Measurements from ENCODE around the gene USP10. TPM values are rescaled to one million over a fixed set of nuclear protein-coding genes. Genes with fewer than 3 reads are reported as not detected.
"Not testable (repeated sequence)": the region's sequence is repeated elsewhere in the genome, so short reads cannot be mapped to it uniquely, and the experiment has no call there.

The USP10 gene
- total RNA-seq, 1 donor from 2014 or later: 107 TPM

GRCh38 chr16:84690088-84690819 is 9.5 kb upstream of the USP10 start:
- Histone ChIP-seq H3K79me2 (ENCODE audit: insufficient read depth, low read length) (no peaks in the 10 kb centered on the region), H2AFZ (ENCODE audit: low read depth, low read length) (no peak overlapping the region), H3K9ac (ENCODE audit: low read length) (peak overlapping the region; percentile 12), H3K4me2 (ENCODE audit: low read length) (no peak overlapping the region), H3K36me3 (ENCODE audit: insufficient read depth, low read length) (no peaks in the 10 kb centered on the region), H3K4me1 (ENCODE audit: insufficient read depth, low read length) (peaks cover 16% of the 10 kb centered on the region), H4K20me1 (ENCODE audit: insufficient read depth, low read length) (no peaks in the 10 kb centered on the region), H3K27me3 (ENCODE audit: insufficient read depth, low read length) (no peaks in the 10 kb centered on the region), H3K27ac (ENCODE audit: low read depth, low read length) (no peak overlapping the region), H3K9me3 (ENCODE audit: insufficient read depth, low read depth, low read length) (no peaks in the 10 kb centered on the region), H3K4me3 (ENCODE audit: insufficient read depth, low read depth, low read length) (no peak overlapping the region)
- H3K27ac Mint-ChIP-seq (ENCODE audit: unreplicated experiment): peak overlapping the region; percentile 2
- H3K27me3 Mint-ChIP-seq (ENCODE audit: low read depth, unreplicated experiment): no peaks in the 10 kb centered on the region
- H3K4me3 Mint-ChIP-seq (ENCODE audit: unreplicated experiment): no peak overlapping the region
- TF ChIP-seq CTCF (IDR thresholded peaks at IDR 0.05; ENCODE audit: insufficient read depth, low read depth, low read length): no peak
- TF ChIP-seq EZH2 (IDR thresholded peaks at IDR 0.05; ENCODE audit: insufficient read depth, low read length): no peak
- FAIRE-seq (no peak), DNase-seq (ENCODE audit: low read depth) (peak; percentile 44)
- no peaks in the 10 kb centered on the region for H3K9me3 Mint-ChIP-seq (ENCODE audit: unreplicated experiment)
- peaks cover 2% of the 10 kb centered on the region for H3K36me3 Mint-ChIP-seq (ENCODE audit: low read depth, unreplicated experiment)
- peaks cover 14% of the 10 kb centered on the region for H3K4me1 Mint-ChIP-seq (ENCODE audit: low read depth, unreplicated experiment)

- Histone ChIP-seq H3K36me3 (ENCODE audit: insufficient read depth, low read length) (no peaks in the 10 kb centered on the region), H3K4me2 (ENCODE audit: low read length) (no peak overlapping the region), H3K79me2 (ENCODE audit: insufficient read depth, low read length) (no peaks in the 10 kb centered on the region), H2AFZ (ENCODE audit: low read depth, low read length) (no peak overlapping the region), H4K20me1 (ENCODE audit: insufficient read depth, low read length) (no peaks in the 10 kb centered on the region), H3K4me3 (ENCODE audit: insufficient read depth, low read depth, low read length) (no peak overlapping the region), H3K9ac (ENCODE audit: low read length) (no peak overlapping the region), H3K9me3 (ENCODE audit: insufficient read depth, low read depth, low read length) (no peaks in the 10 kb centered on the region), H3K27ac (ENCODE audit: low read depth, low read length) (no peak overlapping the region), H3K4me1 (ENCODE audit: insufficient read depth, low read length) (peaks cover 16% of the 10 kb centered on the region), H3K27me3 (ENCODE audit: insufficient read depth, low read length) (no peaks in the 10 kb centered on the region)
- DNase-seq (ENCODE audit: low read depth): peak; percentile 25
- Mint-ChIP-seq H3K27ac (ENCODE audit: unreplicated experiment) (no peak overlapping the region), H3K36me3 (ENCODE audit: low read depth, unreplicated experiment) (no peaks in the 10 kb centered on the region), H3K4me1 (ENCODE audit: low read depth, unreplicated experiment) (peaks cover 12% of the 10 kb centered on the region), H3K27me3 (ENCODE audit: low read depth, unreplicated experiment) (no peaks in the 10 kb centered on the region), H3K9me3 (ENCODE audit: unreplicated experiment) (peaks cover 2% of the 10 kb centered on the region), H3K4me3 (ENCODE audit: unreplicated experiment) (no peak overlapping the region)
- no peak for FAIRE-seq
- TF ChIP-seq EZH2 (IDR thresholded peaks at IDR 0.05; ENCODE audit: insufficient read depth, low read length): no peak
- TF ChIP-seq CTCF (IDR thresholded peaks at IDR 0.05; ENCODE audit: insufficient read depth, low read depth, low read length): no peak
Observed at GRCh38 chr16:84692451-84693214, 7.2 kb upstream of the USP10 start.

- H3K36me3 ChIP-seq (ENCODE audit: insufficient read depth, low read length); H3K27ac ChIP-seq (ENCODE audit: low read depth, low read length); H3K4me1 Mint-ChIP-seq (ENCODE audit: low read depth, unreplicated experiment); H3K36me3 Mint-ChIP-seq (ENCODE audit: low read depth, unreplicated experiment); H3K4me2 ChIP-seq (ENCODE audit: low read length); DNase-seq (ENCODE audit: low read depth); H3K27me3 ChIP-seq (ENCODE audit: insufficient read depth, low read length); H3K9me3 ChIP-seq (ENCODE audit: insufficient read depth, low read depth, low read length); H3K4me3 Mint-ChIP-seq (ENCODE audit: unreplicated experiment); H3K27me3 Mint-ChIP-seq (ENCODE audit: low read depth, unreplicated experiment); H3K79me2 ChIP-seq (ENCODE audit: insufficient read depth, low read length); H3K9me3 Mint-ChIP-seq (ENCODE audit: unreplicated experiment); H3K9ac ChIP-seq (ENCODE audit: low read length); H3K27ac Mint-ChIP-seq (ENCODE audit: unreplicated experiment); FAIRE-seq; H3K4me3 ChIP-seq (ENCODE audit: insufficient read depth, low read depth, low read length); H2AFZ ChIP-seq (ENCODE audit: low read depth, low read length); H4K20me1 ChIP-seq (ENCODE audit: insufficient read depth, low read length): not testable (repeated sequence)
- peaks cover 10% of the 10 kb centered on the region for H3K4me1 ChIP-seq (ENCODE audit: insufficient read depth, low read length)
Observed at GRCh38 chr16:84693869-84694268, 5.9 kb upstream of the USP10 start.
